ENCODE measurements around the gene SLC8A1. TPM values are rescaled to one million over a fixed set of nuclear protein-coding genes. Genes with fewer than 3 reads are reported as not detected.

The SLC8A1 gene
- total and polyA plus RNA-seq, 7 donors: 0.20 to 4.9 (median 2.3) TPM

DNA sequence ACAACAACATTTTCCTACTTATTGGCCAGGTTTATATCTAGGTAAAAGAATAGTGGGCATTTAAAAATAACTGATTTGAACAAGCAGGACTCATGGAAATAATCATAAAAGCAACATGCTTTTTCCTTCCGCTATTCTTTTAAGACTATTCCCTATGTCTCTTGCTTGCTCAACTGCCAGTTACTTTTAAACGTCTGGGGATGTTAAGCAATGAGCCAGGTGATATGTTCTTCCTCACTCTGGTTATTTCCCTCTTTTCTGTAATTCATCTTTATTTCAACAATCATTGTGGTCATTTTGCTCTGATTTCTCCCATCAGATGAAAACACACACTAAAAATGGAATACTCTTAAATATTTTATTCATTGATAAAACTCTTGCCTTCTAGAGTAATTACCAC, 33.4 kb upstream of the SLC8A1 start:
- DNase-seq (no peak), ATAC-seq (no peak)
- Histone ChIP-seq H3K4me3 (no peak overlapping the region), H3K9me3 (no peaks in the 10 kb centered on the region), H3K36me3 (ENCODE audit: insufficient read depth in 1 of 2, low read depth in 1 of 2) (no peaks in the 10 kb centered on the region), H3K27me3 (ENCODE audit: insufficient read depth in 3 of 3, low read length in 2 of 3) (peaks cover 0 to 3% (median 0%) of the 10 kb centered on the region in 3 donors), H3K27ac (no peak overlapping the region), H3K4me1 (peaks cover 6% of the 10 kb centered on the region)
- TF ChIP-seq, protein P1, sequence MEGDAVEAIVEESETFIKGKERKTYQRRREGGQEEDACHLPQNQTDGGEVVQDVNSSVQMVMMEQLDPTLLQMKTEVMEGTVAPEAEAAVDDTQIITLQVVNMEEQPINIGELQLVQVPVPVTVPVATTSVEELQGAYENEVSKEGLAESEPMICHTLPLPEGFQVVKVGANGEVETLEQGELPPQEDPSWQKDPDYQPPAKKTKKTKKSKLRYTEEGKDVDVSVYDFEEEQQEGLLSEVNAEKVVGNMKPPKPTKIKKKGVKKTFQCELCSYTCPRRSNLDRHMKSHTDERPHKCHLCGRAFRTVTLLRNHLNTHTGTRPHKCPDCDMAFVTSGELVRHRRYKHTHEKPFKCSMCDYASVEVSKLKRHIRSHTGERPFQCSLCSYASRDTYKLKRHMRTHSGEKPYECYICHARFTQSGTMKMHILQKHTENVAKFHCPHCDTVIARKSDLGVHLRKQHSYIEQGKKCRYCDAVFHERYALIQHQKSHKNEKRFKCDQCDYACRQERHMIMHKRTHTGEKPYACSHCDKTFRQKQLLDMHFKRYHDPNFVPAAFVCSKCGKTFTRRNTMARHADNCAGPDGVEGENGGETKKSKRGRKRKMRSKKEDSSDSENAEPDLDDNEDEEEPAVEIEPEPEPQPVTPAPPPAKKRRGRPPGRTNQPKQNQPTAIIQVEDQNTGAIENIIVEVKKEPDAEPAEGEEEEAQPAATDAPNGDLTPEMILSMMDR (IDR thresholded peaks at IDR 0.05): no peak
- WGBS, 3 donors: 75 to 85% (median 80%) methylated on average over 2 of the region's 2 CpGs
- intact Hi-C loops (cut with DNase I): no loop called here

- peaks cover 0 to 3% (median 0%) of the 10 kb centered on the region in 3 donors for H3K27me3 ChIP-seq (ENCODE audit: insufficient read depth in 3 of 3, low read length in 2 of 3)
- H3K27ac ChIP-seq: no peak overlapping the region
- H3K36me3 ChIP-seq (ENCODE audit: insufficient read depth in 1 of 2, low read depth in 1 of 2): no peaks in the 10 kb centered on the region
- intact Hi-C loops (cut with DNase I): no loop called here
- no peak for DNase-seq
- TF ChIP-seq, protein P1 (IDR thresholded peaks at IDR 0.05): no peak
- peaks cover 3% of the 10 kb centered on the region for H3K4me1 ChIP-seq
- no peak for ATAC-seq
- no peaks in the 10 kb centered on the region for H3K9me3 ChIP-seq
- WGBS, 3 donors: 90 to 95% (median 91%) methylated on average over 3 of the region's 3 CpGs
- H3K4me3 ChIP-seq: no peak overlapping the region
Measured at GRCh38 chr2:40483549-40484243, 31.8 kb upstream of the SLC8A1 start.

- Histone ChIP-seq H3K27me3 (ENCODE audit: insufficient read depth in 3 of 3, low read length in 2 of 3) (peaks cover 0 to 3% (median 0%) of the 10 kb centered on the region in 3 donors), H3K9me3 (no peaks in the 10 kb centered on the region), H3K36me3 (ENCODE audit: insufficient read depth in 1 of 2, low read depth in 1 of 2) (no peaks in the 10 kb centered on the region), H3K27ac (no peak overlapping the region), H3K4me1 (no peaks in the 10 kb centered on the region), H3K4me3 (no peak overlapping the region)
- TF ChIP-seq, protein P1 (IDR thresholded peaks at IDR 0.05): no peak
- intact Hi-C loops (cut with DNase I): no loop called here
- ATAC-seq: no peak
- 75 to 84% (median 78%) methylated on average over 5 of the region's 5 CpGs for WGBS, 3 donors
- no peak for DNase-seq
Measured at GRCh38 chr2:40480596-40480995, 28.7 kb upstream of the SLC8A1 start.

DNA sequence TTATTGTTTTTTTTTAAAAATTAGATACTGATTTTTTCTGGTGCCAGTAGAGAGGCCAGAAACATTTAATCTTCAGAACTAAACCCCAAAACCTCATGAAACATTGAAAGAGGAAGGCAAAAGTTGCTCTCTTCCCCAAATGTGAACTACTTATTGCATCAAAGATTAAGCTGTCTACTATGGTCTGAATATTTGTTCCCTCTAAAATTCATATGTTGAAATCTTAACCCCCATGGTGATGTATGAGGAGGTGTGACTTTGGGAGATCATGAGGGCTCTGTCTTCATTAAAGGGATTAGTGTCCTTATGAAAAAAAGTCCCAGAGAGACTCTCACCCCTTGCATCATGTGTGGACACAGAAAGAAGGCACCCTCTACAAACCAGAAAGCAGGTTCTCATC, 28.2 kb upstream of the SLC8A1 start:
- H3K27ac ChIP-seq: no peak overlapping the region
- TF ChIP-seq, protein P1 (IDR thresholded peaks at IDR 0.05): no peak
- H3K9me3 ChIP-seq: no peaks in the 10 kb centered on the region
- intact Hi-C loops (cut with DNase I): no loop called here
- DNase-seq (no peak), ATAC-seq (no peak)
- H3K27me3 ChIP-seq (ENCODE audit: insufficient read depth in 3 of 3, low read length in 2 of 3): peaks cover 0 to 3% (median 0%) of the 10 kb centered on the region in 3 donors
- no peaks in the 10 kb centered on the region for H3K4me1 ChIP-seq
- no peak overlapping the region for H3K4me3 ChIP-seq
- H3K36me3 ChIP-seq (ENCODE audit: insufficient read depth in 1 of 2, low read depth in 1 of 2): no peaks in the 10 kb centered on the region

DNA sequence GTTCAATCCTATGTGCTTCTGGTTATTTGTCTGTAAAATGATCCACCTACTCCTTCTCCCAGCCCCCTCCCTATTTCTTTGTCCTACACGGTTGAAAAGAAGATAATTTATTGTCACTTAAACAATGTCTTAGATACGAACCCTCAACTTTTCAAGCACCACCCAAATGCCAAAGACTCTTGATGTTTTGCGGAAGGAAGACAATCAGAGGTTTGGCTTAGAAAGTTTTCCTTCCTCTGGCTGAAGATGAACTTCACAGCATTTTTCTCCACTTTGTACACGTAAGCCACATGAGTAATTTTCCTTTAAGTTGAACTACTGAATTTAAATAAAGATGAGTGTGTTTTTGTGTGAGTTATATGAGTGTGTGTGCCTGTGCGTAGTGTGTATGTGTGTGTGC, 25.5 kb upstream of the SLC8A1 start:
- H3K4me1 ChIP-seq: no peaks in the 10 kb centered on the region
- 67 to 74% (median 72%) methylated on average over 5 of the region's 5 CpGs for whole genome bisulfite sequencing, 3 donors
- DNase-seq (no peak), ATAC-seq (no peak)
- H3K36me3 ChIP-seq (ENCODE audit: insufficient read depth in 1 of 2, low read depth in 1 of 2): no peaks in the 10 kb centered on the region
- no peak overlapping the region for H3K27ac ChIP-seq
- H3K4me3 ChIP-seq: no peak overlapping the region
- no peaks in the 10 kb centered on the region for H3K9me3 ChIP-seq
- H3K27me3 ChIP-seq (ENCODE audit: insufficient read depth in 3 of 3, low read length in 2 of 3): no peaks in the 10 kb centered on the region
- TF ChIP-seq, protein P1 (IDR thresholded peaks at IDR 0.05): no peak
- intact Hi-C loops (cut with DNase I): no loop called here

All from psoas muscle (tissue), 8 donors.